WTC11 (cell line): Measurements from ENCODE around the gene DNAH11. TPM values are rescaled to one million over a fixed set of nuclear protein-coding genes. Genes with fewer than 3 reads are reported as not detected.

Source experiments
- ATAC-seq: fragments of 200-7000 bp; cut with Tn5 transposase; 2 replicates; pipeline ENCODE4 v1.10.0; 2021; ENCODE audit warnings: mild to moderate bottlenecking, moderate library complexity
- CTCF ChIA-PET: fragments of 300-600 bp; sonication (Branson Sonifier 250); formaldehyde crosslinking; loops from one replicate; lab custom pipeline; 2021; ENCODE audit warnings: antibody characterized with exemption; lab: Charles Lee
- POLR2A ChIA-PET: fragments of 350-600 bp; sonication (Branson Sonifier 250); formaldehyde crosslinking; loops from one replicate; lab custom pipeline; 2021; ENCODE audit warnings: antibody characterized with exemption; lab: Charles Lee
- DNase-seq: peaks from one replicate; pipeline ENCODE4 v3.0.0; 2021; ENCODE audit warnings: low spot score
- H3K27ac Mint-ChIP-seq: 2 replicates; pipeline ENCODE4 v1.8.0; 2021; ENCODE audit warnings: mixed read lengths
- H3K27me3 Mint-ChIP-seq: 2 replicates; pipeline ENCODE4 v1.8.0; 2021; ENCODE audit warnings: low read depth, mild to moderate bottlenecking, moderate library complexity, mixed read lengths
- H3K36me3 Mint-ChIP-seq: 2 replicates; pipeline ENCODE4 v1.8.0; 2021; ENCODE audit warnings: mixed read lengths
- H3K4me1 Mint-ChIP-seq: 2 replicates; pipeline ENCODE4 v1.8.0; 2022; ENCODE audit warnings: mixed read lengths
- H3K4me3 Mint-ChIP-seq: 2 replicates; pipeline ENCODE4 v1.8.0; 2021; ENCODE audit warnings: mild to moderate bottlenecking, moderate library complexity, mixed read lengths
- H3K9me3 Mint-ChIP-seq: 2 replicates; pipeline ENCODE4 v1.8.0; 2021; ENCODE audit warnings: mixed read lengths
- CREM ChIP-seq: sonication (generic); formaldehyde crosslinking; IDR thresholded peaks from 2 replicates; pipeline ENCODE4 v1.8.1; 2022; ENCODE audit warnings: mild to moderate bottlenecking, missing genetic modification reagents, moderate library complexity
- ELF4 ChIP-seq: sonication (generic); formaldehyde crosslinking; IDR thresholded peaks from 2 replicates; pipeline ENCODE4 v1.8.1; 2022; ENCODE audit warnings: low read depth, mild to moderate bottlenecking, moderate library complexity, missing genetic modification reagents
- ESRRA ChIP-seq: sonication (generic); formaldehyde crosslinking; IDR thresholded peaks from 2 replicates; pipeline ENCODE4 v1.8.1; 2022; ENCODE audit warnings: mild to moderate bottlenecking, missing genetic modification reagents, borderline replicate concordance
- GTF2I ChIP-seq: fragments of 250-450 bp; sonication (Bioruptor Pico); conservative IDR thresholded peaks from 2 replicates; pipeline ENCODE4 v1.4.0; 2021; ENCODE audit warnings: mild to moderate bottlenecking
- IRF2 ChIP-seq: sonication (generic); formaldehyde crosslinking; IDR thresholded peaks from 2 replicates; pipeline ENCODE4 v1.8.0; 2022; ENCODE audit warnings: low read depth, missing genetic modification reagents, borderline replicate concordance
- JAZF1 ChIP-seq: fragments of 250-450 bp; sonication (Bioruptor Pico); IDR thresholded peaks from 2 replicates; pipeline ENCODE4 v1.9.0; 2021; ENCODE audit warnings: moderate library complexity, mild to moderate bottlenecking, inconsistent platforms
- NFE2L1 ChIP-seq: sonication (generic); formaldehyde crosslinking; IDR thresholded peaks from 2 replicates; pipeline ENCODE4 v1.8.1; 2023; ENCODE audit warnings: missing genetic modification reagents
- OVOL2 ChIP-seq: fragments of 250-450 bp; sonication (Bioruptor Pico); IDR thresholded peaks from 2 replicates; pipeline ENCODE4 v1.9.0; 2021; ENCODE audit warnings: mild to moderate bottlenecking, borderline replicate concordance
- PRRX2 ChIP-seq: fragments of 250-450 bp; sonication (Bioruptor Pico); IDR thresholded peaks from 2 replicates; pipeline ENCODE4 v1.8.0; 2021; ENCODE audit warnings: mild to moderate bottlenecking
- RELA ChIP-seq: sonication (generic); formaldehyde crosslinking; IDR thresholded peaks from 2 replicates; pipeline ENCODE4 v1.8.1; 2022; ENCODE audit warnings: missing genetic modification reagents, mild to moderate bottlenecking, borderline replicate concordance
- SMAD3 ChIP-seq: sonication (generic); formaldehyde crosslinking; IDR thresholded peaks from 2 replicates; pipeline ENCODE4 v1.8.0; 2022; ENCODE audit warnings: missing genetic modification reagents, mild to moderate bottlenecking, borderline replicate concordance
- SMAD4 ChIP-seq: sonication (generic); formaldehyde crosslinking; IDR thresholded peaks from 2 replicates; pipeline ENCODE4 v1.8.0; 2022; ENCODE audit warnings: mild to moderate bottlenecking, missing genetic modification reagents
- SOX15 ChIP-seq: fragments of 250-450 bp; sonication (Bioruptor Pico); IDR thresholded peaks from 2 replicates; pipeline ENCODE4 v1.9.0; 2021; ENCODE audit warnings: mild to moderate bottlenecking
- TEAD1 ChIP-seq: sonication (generic); formaldehyde crosslinking; IDR thresholded peaks from 2 replicates; pipeline ENCODE4 v1.8.0; 2022; ENCODE audit warnings: mild to moderate bottlenecking, missing genetic modification reagents
- TEAD4 ChIP-seq: sonication (generic); formaldehyde crosslinking; IDR thresholded peaks from 2 replicates; pipeline ENCODE4 v1.8.0; 2022; ENCODE audit warnings: mild to moderate bottlenecking, missing genetic modification reagents
- ZNF121 ChIP-seq: sonication (generic); formaldehyde crosslinking; IDR thresholded peaks from 2 replicates; pipeline ENCODE4 v1.8.0; 2023; ENCODE audit warnings: missing genetic modification reagents
- ZNF138 ChIP-seq: sonication (generic); formaldehyde crosslinking; conservative IDR thresholded peaks from 2 replicates; pipeline ENCODE4 v1.8.1; 2022; ENCODE audit warnings: mild to moderate bottlenecking, moderate library complexity, missing genetic modification reagents
- total RNA-seq: library from RNA; stranded (reverse); gene quantifications from 3 replicates; pipeline ENCODE4 v1.2.3, GENCODE V29; 2021
- TF ChIP-seq, protein P1 (sequence below): fragments of 250-450 bp; sonication (Bioruptor Pico); IDR thresholded peaks from 2 replicates; pipeline ENCODE4 v1.9.0; 2021; ENCODE audit warnings: mild to moderate bottlenecking, borderline replicate concordance
- TF ChIP-seq, protein P2 (sequence below): sonication (generic); formaldehyde crosslinking; IDR thresholded peaks from 2 replicates; pipeline ENCODE4 v1.8.0; 2023; ENCODE audit warnings: missing genetic modification reagents
- TF ChIP-seq, protein P3 (sequence below): sonication (generic); formaldehyde crosslinking; IDR thresholded peaks from 2 replicates; pipeline ENCODE4 v1.8.1; 2023; ENCODE audit warnings: mild to moderate bottlenecking, missing genetic modification reagents, moderate library complexity
- TF ChIP-seq, protein P4 (sequence below): sonication (generic); formaldehyde crosslinking; IDR thresholded peaks from 2 replicates; pipeline ENCODE4 v1.8.0; 2022; ENCODE audit warnings: mild to moderate bottlenecking, missing genetic modification reagents
- TF ChIP-seq, protein P5 (sequence below): sonication (generic); formaldehyde crosslinking; IDR thresholded peaks from 2 replicates; pipeline ENCODE4 v1.8.1; 2022; ENCODE audit warnings: low read depth, mild to moderate bottlenecking, moderate library complexity, missing genetic modification reagents, borderline replicate concordance
- TF ChIP-seq, protein P6 (sequence below): sonication (generic); formaldehyde crosslinking; IDR thresholded peaks from 2 replicates; pipeline ENCODE4 v1.8.0; 2022; ENCODE audit warnings: mild to moderate bottlenecking, missing genetic modification reagents

DNAH11 gene
- total RNA-seq, 1 experiment from 2014 or later, result 6.4 TPM

DNA sequence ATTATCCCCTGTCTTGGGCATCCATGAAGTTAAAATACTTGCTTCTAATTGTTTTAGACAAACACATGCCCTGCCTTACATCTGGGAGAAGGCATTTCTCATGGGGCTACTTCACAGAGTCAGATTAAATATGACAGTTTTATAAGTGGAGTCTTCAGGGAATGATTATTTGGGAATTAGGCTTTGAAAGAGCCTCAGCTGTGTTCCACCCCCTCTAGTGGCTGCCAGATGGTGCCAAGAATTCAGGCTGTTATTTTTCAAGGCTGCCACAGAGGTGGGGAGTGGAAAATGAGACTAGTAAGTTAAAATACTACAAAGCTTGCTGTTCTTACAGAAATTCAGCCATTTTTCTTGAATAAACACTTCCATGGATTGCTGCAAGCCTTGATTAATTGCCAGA, 45.8 kb upstream of the DNAH11 start:
- Mint-ChIP-seq H3K4me1 (peaks cover 6% of the 10 kb centered on the region; the same call in 1 of the 2 replicates), H3K27me3 (no peaks in the 10 kb centered on the region; the same call in 1 of the 2 replicates), H3K4me3 (no peak overlapping the region), H3K27ac (no peak overlapping the region), H3K9me3 (peaks cover 72% of the 10 kb centered on the region), H3K36me3 (peaks cover 85% of the 10 kb centered on the region)
- TF ChIP-seq, protein P1, sequence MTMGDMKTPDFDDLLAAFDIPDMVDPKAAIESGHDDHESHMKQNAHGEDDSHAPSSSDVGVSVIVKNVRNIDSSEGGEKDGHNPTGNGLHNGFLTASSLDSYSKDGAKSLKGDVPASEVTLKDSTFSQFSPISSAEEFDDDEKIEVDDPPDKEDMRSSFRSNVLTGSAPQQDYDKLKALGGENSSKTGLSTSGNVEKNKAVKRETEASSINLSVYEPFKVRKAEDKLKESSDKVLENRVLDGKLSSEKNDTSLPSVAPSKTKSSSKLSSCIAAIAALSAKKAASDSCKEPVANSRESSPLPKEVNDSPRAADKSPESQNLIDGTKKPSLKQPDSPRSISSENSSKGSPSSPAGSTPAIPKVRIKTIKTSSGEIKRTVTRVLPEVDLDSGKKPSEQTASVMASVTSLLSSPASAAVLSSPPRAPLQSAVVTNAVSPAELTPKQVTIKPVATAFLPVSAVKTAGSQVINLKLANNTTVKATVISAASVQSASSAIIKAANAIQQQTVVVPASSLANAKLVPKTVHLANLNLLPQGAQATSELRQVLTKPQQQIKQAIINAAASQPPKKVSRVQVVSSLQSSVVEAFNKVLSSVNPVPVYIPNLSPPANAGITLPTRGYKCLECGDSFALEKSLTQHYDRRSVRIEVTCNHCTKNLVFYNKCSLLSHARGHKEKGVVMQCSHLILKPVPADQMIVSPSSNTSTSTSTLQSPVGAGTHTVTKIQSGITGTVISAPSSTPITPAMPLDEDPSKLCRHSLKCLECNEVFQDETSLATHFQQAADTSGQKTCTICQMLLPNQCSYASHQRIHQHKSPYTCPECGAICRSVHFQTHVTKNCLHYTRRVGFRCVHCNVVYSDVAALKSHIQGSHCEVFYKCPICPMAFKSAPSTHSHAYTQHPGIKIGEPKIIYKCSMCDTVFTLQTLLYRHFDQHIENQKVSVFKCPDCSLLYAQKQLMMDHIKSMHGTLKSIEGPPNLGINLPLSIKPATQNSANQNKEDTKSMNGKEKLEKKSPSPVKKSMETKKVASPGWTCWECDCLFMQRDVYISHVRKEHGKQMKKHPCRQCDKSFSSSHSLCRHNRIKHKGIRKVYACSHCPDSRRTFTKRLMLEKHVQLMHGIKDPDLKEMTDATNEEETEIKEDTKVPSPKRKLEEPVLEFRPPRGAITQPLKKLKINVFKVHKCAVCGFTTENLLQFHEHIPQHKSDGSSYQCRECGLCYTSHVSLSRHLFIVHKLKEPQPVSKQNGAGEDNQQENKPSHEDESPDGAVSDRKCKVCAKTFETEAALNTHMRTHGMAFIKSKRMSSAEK (CRISPR knock-in tag), result no peak
- TF ChIP-seq, protein P2, sequence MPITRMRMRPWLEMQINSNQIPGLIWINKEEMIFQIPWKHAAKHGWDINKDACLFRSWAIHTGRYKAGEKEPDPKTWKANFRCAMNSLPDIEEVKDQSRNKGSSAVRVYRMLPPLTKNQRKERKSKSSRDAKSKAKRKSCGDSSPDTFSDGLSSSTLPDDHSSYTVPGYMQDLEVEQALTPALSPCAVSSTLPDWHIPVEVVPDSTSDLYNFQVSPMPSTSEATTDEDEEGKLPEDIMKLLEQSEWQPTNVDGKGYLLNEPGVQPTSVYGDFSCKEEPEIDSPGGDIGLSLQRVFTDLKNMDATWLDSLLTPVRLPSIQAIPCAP (CRISPR knock-in tag), result no peak
- TF ChIP-seq PRRX2 (CRISPR knock-in tag), result no peak
- TF ChIP-seq ELF4, result no peak
- TF ChIP-seq, protein P3, sequence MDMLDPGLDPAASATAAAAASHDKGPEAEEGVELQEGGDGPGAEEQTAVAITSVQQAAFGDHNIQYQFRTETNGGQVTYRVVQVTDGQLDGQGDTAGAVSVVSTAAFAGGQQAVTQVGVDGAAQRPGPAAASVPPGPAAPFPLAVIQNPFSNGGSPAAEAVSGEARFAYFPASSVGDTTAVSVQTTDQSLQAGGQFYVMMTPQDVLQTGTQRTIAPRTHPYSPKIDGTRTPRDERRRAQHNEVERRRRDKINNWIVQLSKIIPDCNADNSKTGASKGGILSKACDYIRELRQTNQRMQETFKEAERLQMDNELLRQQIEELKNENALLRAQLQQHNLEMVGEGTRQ (CRISPR knock-in tag), result no peak
- TF ChIP-seq, protein P4, sequence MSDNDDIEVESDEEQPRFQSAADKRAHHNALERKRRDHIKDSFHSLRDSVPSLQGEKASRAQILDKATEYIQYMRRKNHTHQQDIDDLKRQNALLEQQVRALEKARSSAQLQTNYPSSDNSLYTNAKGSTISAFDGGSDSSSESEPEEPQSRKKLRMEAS, result no peak
- no peak for TF ChIP-seq OVOL2
- TF ChIP-seq TEAD1, result no peak
- TF ChIP-seq, protein P5, sequence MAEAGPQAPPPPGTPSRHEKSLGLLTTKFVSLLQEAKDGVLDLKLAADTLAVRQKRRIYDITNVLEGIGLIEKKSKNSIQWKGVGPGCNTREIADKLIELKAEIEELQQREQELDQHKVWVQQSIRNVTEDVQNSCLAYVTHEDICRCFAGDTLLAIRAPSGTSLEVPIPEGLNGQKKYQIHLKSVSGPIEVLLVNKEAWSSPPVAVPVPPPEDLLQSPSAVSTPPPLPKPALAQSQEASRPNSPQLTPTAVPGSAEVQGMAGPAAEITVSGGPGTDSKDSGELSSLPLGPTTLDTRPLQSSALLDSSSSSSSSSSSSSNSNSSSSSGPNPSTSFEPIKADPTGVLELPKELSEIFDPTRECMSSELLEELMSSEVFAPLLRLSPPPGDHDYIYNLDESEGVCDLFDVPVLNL (CRISPR knock-in tag), result no peak
- TF ChIP-seq CREM (CRISPR knock-in tag), result no peak
- no peak for TF ChIP-seq NFE2L1 (CRISPR knock-in tag)
- TF ChIP-seq, protein P6, sequence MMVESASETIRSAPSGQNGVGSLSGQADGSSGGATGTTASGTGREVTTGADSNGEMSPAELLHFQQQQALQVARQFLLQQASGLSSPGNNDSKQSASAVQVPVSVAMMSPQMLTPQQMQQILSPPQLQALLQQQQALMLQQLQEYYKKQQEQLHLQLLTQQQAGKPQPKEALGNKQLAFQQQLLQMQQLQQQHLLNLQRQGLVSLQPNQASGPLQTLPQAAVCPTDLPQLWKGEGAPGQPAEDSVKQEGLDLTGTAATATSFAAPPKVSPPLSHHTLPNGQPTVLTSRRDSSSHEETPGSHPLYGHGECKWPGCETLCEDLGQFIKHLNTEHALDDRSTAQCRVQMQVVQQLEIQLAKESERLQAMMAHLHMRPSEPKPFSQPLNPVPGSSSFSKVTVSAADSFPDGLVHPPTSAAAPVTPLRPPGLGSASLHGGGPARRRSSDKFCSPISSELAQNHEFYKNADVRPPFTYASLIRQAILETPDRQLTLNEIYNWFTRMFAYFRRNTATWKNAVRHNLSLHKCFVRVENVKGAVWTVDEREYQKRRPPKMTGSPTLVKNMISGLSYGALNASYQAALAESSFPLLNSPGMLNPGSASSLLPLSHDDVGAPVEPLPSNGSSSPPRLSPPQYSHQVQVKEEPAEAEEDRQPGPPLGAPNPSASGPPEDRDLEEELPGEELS, result no peak
- no peak for TF ChIP-seq SOX15 (CRISPR knock-in tag)
- ChIA-PET POLR2A (no interaction called here), CTCF (no interaction called here)
- ATAC-seq (no peak), DNase-seq (no peak)

DNA sequence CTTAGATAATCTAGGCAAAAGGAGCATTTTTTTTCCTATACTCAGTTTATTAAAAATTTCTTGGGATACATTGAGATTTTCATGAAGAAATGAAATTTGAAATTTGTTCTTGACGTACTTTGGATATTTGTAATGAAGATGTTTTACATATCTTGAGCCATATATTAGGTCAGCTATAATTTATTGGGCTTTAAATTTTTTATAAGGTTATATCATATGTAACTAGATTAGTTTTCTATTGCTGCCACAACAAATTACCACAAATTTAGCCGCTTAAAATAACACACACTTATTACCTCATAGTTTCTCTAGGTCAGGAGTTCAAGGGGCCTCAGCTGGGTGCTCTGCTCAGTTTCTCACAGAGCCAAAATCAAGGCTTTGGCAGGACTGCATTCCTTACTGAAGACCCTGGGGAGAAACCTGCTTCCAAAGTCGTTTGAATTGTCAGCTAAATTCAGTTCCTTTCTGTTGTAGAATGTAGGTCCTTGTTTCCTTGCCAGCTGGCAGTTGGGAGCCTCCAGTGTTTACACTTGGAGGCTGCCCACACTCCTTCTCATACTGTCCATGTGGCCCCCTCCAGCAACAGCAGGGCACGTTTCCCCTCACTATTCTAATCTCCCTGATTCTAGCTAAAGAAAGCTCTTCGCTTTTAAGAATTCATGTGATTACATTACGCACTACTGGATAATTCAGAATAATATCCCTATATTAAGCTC, 42.6 kb upstream of the DNAH11 start:
- ATAC-seq (peak; percentile 34), DNase-seq (no peak)
- Mint-ChIP-seq H3K27ac (no peak overlapping the region; the same call in 1 of the 2 replicates), H3K36me3 (peaks cover 75% of the 10 kb centered on the region), H3K4me1 (peaks cover 23% of the 10 kb centered on the region), H3K4me3 (no peak overlapping the region), H3K9me3 (peaks cover 44% of the 10 kb centered on the region), H3K27me3 (no peaks in the 10 kb centered on the region)
- ChIA-PET CTCF (interaction anchor here (1.0 to 1.1 kb wide), 2 partner anchors 246 to 267 kb away, joined by 3 read pairs; no protein-coding TSS in a partner anchor), POLR2A (no interaction called here)
- no peak for TF ChIP-seq SMAD4 (CRISPR knock-in tag)
- TF ChIP-seq JAZF1 (CRISPR knock-in tag), result no peak
- TF ChIP-seq RELA (CRISPR knock-in tag), result no peak
- no peak for TF ChIP-seq CREM (CRISPR knock-in tag)
- no peak for TF ChIP-seq ZNF121
- no peak for TF ChIP-seq ESRRA (CRISPR knock-in tag)
- TF ChIP-seq, protein P5 (CRISPR knock-in tag), result no peak
- no peak for TF ChIP-seq GTF2I (CRISPR knock-in tag)
- TF ChIP-seq IRF2 (CRISPR knock-in tag), result no peak
- no peak for TF ChIP-seq TEAD4 (CRISPR knock-in tag)
- TF ChIP-seq SMAD3, result no peak
- no peak for TF ChIP-seq ZNF138 (CRISPR knock-in tag)
